GM12874 (cell line): ENCODE data around the gene WHRN.

Experiments
- TF ChIP-seq, protein P1 (sequence below): IDR thresholded peaks from 2 replicates; pipeline ENCODE4 v1.5.1; 2011; ENCODE audit warnings: low read depth, mild to moderate bottlenecking, control low read depth, low read length, moderate library complexity; ENCODE audit not compliant: insufficient read depth

Gene WHRN

GRCh38 chr9:114480746-114481435 lies 24.4 kb downstream of the WHRN start:
- TF ChIP-seq, protein P1, sequence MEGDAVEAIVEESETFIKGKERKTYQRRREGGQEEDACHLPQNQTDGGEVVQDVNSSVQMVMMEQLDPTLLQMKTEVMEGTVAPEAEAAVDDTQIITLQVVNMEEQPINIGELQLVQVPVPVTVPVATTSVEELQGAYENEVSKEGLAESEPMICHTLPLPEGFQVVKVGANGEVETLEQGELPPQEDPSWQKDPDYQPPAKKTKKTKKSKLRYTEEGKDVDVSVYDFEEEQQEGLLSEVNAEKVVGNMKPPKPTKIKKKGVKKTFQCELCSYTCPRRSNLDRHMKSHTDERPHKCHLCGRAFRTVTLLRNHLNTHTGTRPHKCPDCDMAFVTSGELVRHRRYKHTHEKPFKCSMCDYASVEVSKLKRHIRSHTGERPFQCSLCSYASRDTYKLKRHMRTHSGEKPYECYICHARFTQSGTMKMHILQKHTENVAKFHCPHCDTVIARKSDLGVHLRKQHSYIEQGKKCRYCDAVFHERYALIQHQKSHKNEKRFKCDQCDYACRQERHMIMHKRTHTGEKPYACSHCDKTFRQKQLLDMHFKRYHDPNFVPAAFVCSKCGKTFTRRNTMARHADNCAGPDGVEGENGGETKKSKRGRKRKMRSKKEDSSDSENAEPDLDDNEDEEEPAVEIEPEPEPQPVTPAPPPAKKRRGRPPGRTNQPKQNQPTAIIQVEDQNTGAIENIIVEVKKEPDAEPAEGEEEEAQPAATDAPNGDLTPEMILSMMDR: no peak

GRCh38 chr9:114478871-114479270 lies 26.4 kb downstream of the WHRN start:
- TF ChIP-seq, protein P1: no peak

DNA sequence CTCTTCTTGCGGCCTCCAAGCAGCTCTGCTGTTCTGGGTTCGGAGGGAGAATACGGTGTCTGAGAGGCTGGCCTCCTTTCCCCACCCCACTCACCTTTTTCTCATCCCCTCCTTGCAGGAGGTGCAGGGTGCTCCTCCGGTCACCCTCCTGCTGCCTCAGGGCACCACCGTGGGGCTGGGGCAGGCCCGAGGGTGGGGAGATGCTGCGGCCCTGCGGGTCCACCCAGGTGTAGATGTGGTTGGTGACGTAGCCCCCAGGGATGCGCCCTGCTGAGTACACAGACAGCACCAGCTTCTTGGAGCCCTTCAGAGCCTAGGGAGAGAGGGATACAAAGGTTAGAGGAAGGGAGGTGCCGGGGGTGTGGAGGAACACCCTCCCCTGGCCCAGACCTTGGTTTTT lies 26.8 kb downstream of the WHRN start:
- TF ChIP-seq, protein P1: no peak

DNA sequence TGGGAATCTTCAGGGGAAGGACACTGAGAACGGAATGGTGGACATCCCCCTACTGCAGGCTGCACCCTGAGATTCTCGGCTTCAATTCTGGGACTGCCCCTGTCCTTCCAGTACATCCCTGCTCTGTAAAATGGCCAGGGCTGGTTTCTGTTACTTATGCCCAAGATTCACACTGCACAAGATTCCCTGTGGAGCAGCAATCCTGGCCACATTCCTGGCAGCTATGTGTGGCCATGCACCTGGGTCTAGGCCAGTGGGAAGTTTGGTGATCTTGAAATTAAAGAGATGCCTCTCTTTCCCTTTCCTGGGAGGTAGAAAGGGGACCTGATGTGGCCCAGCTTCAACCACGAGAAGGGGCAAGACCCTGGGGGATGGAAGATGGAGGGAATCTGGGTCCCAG lies 27.6 kb downstream of the WHRN start:
- TF ChIP-seq, protein P1: no peak

DNA sequence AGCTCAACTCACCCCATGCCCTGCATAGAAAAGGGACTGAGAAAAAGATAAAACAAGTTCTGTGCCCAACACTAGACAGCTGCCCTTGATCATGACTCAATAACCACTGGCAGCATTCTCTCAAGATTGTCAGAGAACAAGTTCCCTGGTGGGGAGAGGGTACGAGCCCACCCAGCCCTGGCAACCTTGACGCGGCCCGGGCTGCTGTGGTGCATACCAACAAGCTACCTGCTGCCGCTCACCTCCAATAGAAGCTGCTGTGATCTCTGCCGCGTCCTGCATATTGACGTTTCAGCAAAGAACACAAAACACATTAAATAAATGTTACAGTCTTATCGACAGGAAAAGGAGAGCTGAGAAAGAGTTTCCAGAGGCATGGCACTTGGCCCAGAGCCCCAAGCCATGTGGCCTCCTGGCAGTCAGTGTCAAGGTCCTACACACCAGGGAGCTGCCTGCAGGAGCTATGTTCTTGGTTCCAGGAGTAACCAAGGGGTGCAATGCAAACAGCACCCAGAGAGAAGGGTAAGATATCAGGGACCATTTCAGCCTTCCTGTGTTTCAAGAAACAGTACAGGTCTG lies 28.3 kb downstream of the WHRN start:
- TF ChIP-seq, protein P1: no peak

GRCh38 chr9:114475412-114476135 lies 29.7 kb downstream of the WHRN start:
- TF ChIP-seq, protein P1: no peak

- TF ChIP-seq, protein P1: no peak
Observed at GRCh38 chr9:114474425-114474824, 30.8 kb downstream of the WHRN start.
